Activated CD4-positive, CD25-positive, alpha-beta regulatory T cell treated with anti-CD3 and anti-CD28 coated beads, Interleukin-2, amount 50 U/mL, for 24 hours (primary cell): ENCODE measurements around the gene MPG.

ENCODE experiments used
- ATAC-seq, 2 donors: fragments of 150-1000 bp; cut with Tn5 transposase; one replicate each; pipeline ENCODE4 v1.10.0; 2021; ENCODE audit warnings: mild to moderate bottlenecking in 1 of 2, moderate library complexity in 1 of 2

MPG gene

GRCh38 chr16:66309-67182 is 11.5 kb upstream of the MPG start:
- no peak for ATAC-seq

DNA sequence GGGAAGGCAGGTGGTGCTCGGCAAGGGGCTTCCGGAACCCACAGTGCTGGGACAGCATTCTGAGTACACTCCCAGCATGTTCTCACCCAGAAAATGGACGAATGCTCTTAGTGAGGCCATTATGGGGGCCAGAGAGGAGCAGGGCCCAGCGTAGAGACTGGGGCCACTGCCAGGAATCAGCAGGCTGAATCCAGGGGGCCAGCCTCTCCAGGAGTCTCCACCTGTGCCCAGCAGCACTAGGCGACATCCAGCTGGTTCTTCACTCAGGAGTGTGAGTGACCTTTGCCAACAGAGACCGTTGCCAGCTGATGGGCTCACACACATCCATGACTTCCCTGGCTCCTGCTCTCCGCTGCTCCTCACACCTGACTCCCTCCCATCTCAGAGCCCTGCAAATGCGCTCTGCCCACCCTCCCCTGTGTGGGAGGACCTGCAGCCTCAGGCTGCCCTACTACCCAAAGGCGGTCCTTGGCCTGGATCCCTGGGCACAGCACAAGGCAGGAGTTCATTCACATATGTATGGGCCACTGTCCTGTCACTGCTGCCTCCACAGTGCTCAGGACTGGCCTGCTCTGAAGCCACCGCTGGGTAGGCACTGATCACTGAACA is 10.7 kb upstream of the MPG start:
- ATAC-seq: no peak

- ATAC-seq: no peak
Observed at GRCh38 chr16:67884-68789, 9.9 kb upstream of the MPG start.

DNA sequence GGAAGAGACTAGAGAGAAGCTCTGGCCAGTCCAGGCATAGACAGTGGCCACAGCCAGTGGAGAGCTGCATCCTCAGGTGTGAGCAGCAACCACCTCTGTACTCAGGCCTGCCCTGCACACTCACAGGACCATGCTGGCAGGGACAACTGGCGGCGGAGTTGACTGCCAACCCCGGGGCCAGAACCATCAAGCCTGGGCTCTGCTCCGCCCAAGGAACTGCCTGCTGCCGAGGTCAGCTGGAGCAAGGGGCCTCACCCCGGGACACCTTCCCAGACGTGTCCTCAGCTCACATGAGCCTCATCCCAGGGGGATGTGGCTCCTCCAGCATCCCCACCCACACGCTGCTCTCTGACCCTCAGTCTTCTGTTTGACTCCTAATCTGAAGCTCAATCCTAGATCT is 8.8 kb upstream of the MPG start:
- no peak for ATAC-seq

- no peak for ATAC-seq
Observed at GRCh38 chr16:71210-71539, 6.8 kb upstream of the MPG start.

DNA sequence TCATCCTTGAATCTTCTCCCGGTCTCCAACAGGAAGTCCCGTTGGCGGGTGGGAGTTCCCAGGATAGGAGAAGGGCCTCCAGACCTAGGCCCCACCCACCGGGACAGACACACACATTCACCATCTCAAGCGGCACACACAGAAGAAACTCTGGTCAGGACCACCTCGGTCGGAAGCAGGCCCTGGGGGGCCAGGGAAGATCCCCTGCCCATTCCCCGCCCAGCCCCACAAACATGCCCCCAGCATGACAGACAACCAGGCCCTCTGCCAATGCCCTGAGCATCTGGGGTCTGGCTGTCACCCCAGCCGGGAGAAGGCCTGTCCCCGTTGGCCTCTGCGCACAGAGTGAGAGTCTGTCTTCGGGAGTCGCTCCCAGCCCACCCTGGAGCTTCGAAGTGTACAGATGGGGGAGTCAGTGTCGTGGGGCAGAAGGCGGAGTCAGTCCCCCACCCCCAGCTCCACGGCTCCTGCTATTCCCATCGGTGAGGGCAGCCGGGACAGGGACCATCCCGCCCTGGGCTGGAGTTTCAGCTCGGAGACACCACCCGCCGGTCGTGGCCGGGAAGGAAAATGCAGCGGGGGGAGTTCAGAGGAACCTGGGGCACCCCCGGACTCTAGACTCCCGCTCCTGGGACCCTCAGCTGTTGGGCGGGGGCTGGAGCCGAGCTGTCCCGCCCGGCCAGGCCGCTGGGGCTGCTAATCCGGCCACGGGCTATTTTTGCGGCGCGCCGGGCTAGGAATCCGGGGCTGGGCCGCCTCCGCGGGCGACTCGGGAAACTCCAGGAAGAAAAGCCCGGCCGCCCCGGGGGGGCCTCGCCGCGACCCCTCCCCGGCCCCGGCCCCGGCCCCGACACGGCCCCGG is 6.3 kb upstream of the MPG start:
- no peak for ATAC-seq

GRCh38 chr16:72561-73548 is 5.2 kb upstream of the MPG start, which contains the start of gene RHBDF1:
Gene RHBDF1, minus strand, starts transcription at chr16:72631. Its CDS starts 7,616 bp downstream, at chr16:65015.
- peak; percentile 30 to 39 for ATAC-seq

DNA sequence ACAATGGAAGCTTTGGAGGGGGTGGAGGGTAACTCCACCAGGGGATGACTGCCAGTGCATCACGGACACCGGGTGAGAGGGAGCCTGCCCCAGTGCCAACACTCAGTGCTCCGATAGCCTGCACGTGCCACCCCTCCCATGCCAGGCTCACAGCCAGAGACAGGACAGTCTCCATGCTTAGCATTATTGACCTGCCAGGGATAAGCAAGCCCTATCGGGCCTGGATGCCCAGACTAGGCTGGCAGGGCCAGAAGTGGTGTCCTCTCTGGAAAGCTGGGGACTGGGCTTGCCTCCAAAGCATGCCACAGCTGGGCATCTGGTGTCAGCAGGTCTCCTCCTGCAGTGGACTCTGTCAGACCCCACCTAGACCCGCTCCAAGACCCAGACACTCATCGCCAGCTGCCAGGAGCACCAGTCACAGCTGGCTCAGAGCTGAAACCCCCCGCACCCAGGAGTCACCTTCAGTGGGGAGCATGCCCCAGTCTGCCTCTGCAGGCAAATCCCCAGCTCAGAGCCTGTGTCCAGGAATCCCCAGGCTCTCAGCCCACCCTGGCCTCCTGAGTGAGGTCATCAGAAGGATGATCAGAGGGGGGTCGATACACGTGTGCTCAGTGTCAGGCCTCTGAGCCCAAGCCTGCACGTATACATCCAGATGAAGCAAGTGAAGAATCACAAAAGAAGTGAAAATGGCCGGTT is 3.8 kb upstream of the MPG start:
- ATAC-seq: no peak

- no peak for ATAC-seq
Observed at GRCh38 chr16:74747-75334, 3.2 kb upstream of the MPG start.

GRCh38 chr16:75580-76501 is 2.2 kb upstream of the MPG start:
- no peak for ATAC-seq

GRCh38 chr16:76535-77272 is 1.3 kb upstream of the MPG start:
- no peak for ATAC-seq

DNA sequence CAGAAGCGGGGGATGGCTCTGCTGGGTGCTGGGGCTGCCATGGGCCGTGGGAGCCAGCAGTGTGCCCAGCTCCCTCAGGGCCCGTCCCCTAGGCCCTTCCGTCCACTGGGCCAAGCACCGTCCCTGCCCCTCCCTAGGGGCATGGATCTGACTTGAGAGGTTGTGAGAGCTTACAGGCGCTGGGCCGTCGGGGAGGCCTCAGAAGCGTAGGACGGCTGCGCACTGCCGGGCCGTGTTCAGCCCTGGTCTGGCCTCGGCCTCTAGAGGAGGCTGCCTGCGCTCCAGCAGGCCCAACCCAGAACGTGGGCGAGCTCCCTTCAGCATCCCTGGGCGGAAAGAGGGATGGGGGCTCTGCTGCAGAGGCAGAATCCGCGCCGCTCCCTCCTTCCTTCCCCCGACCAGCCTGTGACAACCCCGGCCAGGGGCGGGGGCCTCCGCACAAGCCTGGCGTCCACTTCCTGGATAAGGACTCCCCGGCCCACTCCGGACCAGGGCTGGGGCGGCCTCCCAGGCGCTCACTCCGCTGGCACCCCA is 685 bp upstream of the MPG start:
- ATAC-seq: peak; percentile 26 to 30

- peak in 1 of 2 donors; percentile 8 for ATAC-seq
Observed at GRCh38 chr16:78444-79150, 572 bp downstream of the MPG start.

DNA sequence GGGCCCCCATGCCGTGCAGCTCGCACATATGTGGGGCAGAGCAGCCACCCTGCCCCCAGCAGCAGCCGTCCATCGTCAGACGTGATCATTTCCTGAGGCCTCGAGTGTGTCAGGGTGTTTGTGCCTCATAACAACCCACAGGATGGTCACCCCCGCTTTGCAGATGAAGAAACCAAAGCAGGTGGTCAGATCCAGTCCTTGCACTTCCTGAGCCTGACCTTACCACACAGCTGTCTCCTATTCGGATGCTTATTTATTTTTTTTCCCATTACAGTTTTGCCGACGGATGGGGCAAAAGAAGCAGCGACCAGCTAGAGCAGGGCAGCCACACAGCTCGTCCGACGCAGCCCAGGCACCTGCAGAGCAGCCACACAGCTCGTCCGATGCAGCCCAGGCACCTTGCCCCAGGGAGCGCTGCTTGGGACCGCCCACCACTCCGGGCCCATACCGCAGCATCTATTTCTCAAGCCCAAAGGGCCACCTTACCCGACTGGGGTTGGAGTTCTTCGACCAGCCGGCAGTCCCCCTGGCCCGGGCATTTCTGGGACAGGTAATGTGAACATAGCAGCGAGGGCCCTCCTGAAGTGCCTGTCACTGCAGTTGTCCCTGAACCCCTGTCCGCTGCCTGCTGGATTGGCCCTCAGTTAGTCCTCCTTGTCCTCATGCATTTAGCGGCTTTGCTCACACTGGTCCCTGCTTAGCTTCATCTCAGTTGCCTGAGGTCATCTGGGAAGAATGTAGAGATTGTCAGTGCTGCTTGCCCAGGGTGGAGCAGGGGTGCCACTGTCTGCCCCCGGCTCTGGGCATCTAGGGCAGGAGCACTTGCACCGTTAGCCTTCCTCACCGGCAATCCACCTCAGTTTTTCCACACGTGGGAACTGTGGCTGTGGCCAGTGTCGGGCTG is 1.4 kb downstream of the MPG start:
- ATAC-seq: no peak

DNA sequence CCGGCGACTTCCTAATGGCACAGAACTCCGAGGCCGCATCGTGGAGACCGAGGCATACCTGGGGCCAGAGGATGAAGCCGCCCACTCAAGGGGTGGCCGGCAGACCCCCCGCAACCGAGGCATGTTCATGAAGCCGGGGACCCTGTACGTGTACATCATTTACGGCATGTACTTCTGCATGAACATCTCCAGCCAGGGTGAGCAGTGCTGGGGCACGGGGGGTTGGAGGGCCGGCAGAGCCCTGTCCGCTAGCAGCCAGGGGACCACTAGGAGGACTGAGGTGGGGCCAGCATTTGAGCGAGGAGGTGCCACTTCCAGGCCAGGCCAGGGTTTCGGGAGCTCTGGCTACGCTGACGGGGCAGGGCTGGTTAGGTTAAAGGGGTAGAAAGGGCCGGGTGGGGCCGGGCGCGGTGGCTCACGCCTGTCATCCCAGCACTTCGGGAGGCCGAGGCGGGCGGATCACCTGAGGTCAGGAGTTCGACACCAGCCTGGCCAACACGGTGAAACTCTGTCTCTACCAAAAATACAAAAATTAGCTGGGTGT is 5.1 kb downstream of the MPG start:
- no peak for ATAC-seq
